HG02938 (cell line): Measurements from ENCODE around the gene UBE2J1.
"Not testable (repeated sequence)": the region's sequence is repeated elsewhere in the genome, so short reads cannot be mapped to it uniquely, and the experiment has no call there.

Experiments used
- ATAC-seq: cut with Tn5 transposase; IDR thresholded peaks from one replicate; pipeline ENCODE4 v1.9.1; 2021; ENCODE audit warnings: mild to moderate bottlenecking, moderate library complexity; ENCODE audit not compliant: unreplicated experiment

Gene UBE2J1

GRCh38 chr6:89321131-89321970 lies 31.2 kb downstream of the UBE2J1 start:
- ATAC-seq: no peak

- ATAC-seq: no peak
Measured at GRCh38 chr6:89320012-89320559, 32.4 kb downstream of the UBE2J1 start.

- no peak for ATAC-seq
Measured at GRCh38 chr6:89317067-89317466, 35.5 kb downstream of the UBE2J1 start.

GRCh38 chr6:89315249-89315885 lies 37.2 kb downstream of the UBE2J1 start, which contains the start of gene GABRR2:
TSS of gene GABRR2 (minus strand) at chr6:89315299. CDS start at chr6:89315165, 134 bp downstream.
- ATAC-seq: no peak

GRCh38 chr6:89314692-89315091 lies 37.8 kb downstream of the UBE2J1 start:
- ATAC-seq: no peak

GRCh38 chr6:89313006-89313405 lies 39.5 kb downstream of the UBE2J1 start:
- ATAC-seq: no peak

- ATAC-seq: no peak
Measured at GRCh38 chr6:89311853-89312531, 40.5 kb downstream of the UBE2J1 start.

GRCh38 chr6:89311530-89311852 lies 41.0 kb downstream of the UBE2J1 start:
- no peak for ATAC-seq

GRCh38 chr6:89310929-89311328 lies 41.6 kb downstream of the UBE2J1 start:
- ATAC-seq: no peak

- no peak for ATAC-seq
Measured at GRCh38 chr6:89308525-89309395, 43.8 kb downstream of the UBE2J1 start.

GRCh38 chr6:89304517-89304916 lies 48.0 kb downstream of the UBE2J1 start:
- not testable (repeated sequence) for ATAC-seq

- ATAC-seq: no peak
Measured at GRCh38 chr6:89302936-89303335, 49.6 kb downstream of the UBE2J1 start.

- ATAC-seq: no peak
Measured at GRCh38 chr6:89302195-89302770, 50.2 kb downstream of the UBE2J1 start.

GRCh38 chr6:89301586-89302194 lies 50.8 kb downstream of the UBE2J1 start:
- no peak for ATAC-seq

GRCh38 chr6:89299466-89299850 lies 53.1 kb downstream of the UBE2J1 start:
- ATAC-seq: no peak

GRCh38 chr6:89298680-89299465 lies 53.6 kb downstream of the UBE2J1 start:
- ATAC-seq: peak; percentile 46

GRCh38 chr6:89297695-89298351 lies 54.7 kb downstream of the UBE2J1 start:
- ATAC-seq: peak; percentile 87

- no peak for ATAC-seq
Measured at GRCh38 chr6:89295981-89296380, 56.5 kb downstream of the UBE2J1 start.
